Smooth muscle cell (in vitro differentiated cells): ENCODE data around the gene TCIRG1. TPM values are rescaled to one million over a fixed set of nuclear protein-coding genes. Genes with fewer than 3 reads are reported as not detected.

Experiments used
- DNase-seq: peaks from one replicate; lab custom pipeline; 2025; ENCODE audit not compliant: unreplicated experiment; lab: John Stamatoyannopoulos, UW
- H2AFZ ChIP-seq: fragments of 200-600 bp; sonication (generic); 2 replicates; pipeline ENCODE4 v1.6.0; 2016; ENCODE audit warnings: antibody characterized with exemption, low read depth, mild to moderate bottlenecking
- H3F3A ChIP-seq: fragments of 200-600 bp; sonication (generic); 2 replicates; pipeline ENCODE4 v1.6.0; 2017; ENCODE audit warnings: antibody characterized with exemption, low read depth
- H3K27ac ChIP-seq: fragments of 200-600 bp; sonication (generic); 2 replicates; pipeline ENCODE4 v1.5.1; 2016; ENCODE audit warnings: low read depth, mild to moderate bottlenecking
- H3K27me3 ChIP-seq: fragments of 200-600 bp; sonication (generic); 2 replicates; pipeline ENCODE4 v1.6.1; 2016; ENCODE audit warnings: low read depth, mild to moderate bottlenecking
- H3K36me3 ChIP-seq: fragments of 200-600 bp; sonication (generic); 2 replicates; pipeline ENCODE4 v1.5.1; 2016; ENCODE audit warnings: low read depth
- H3K4me1 ChIP-seq: fragments of 200-600 bp; sonication (generic); 2 replicates; pipeline ENCODE4 v1.5.1; 2016; ENCODE audit warnings: low read depth
- H3K4me2 ChIP-seq: fragments of 200-600 bp; sonication (generic); 2 replicates; pipeline ENCODE4 v1.6.0; 2016; ENCODE audit warnings: mild to moderate bottlenecking
- H3K4me3 ChIP-seq: fragments of 200-600 bp; sonication (generic); 2 replicates; pipeline ENCODE4 v1.5.1; 2016; ENCODE audit warnings: mild to moderate bottlenecking
- H3K79me2 ChIP-seq: fragments of 200-600 bp; sonication (generic); 2 replicates; pipeline ENCODE4 v1.6.0; 2016; ENCODE audit warnings: low read depth, mild to moderate bottlenecking
- H3K9ac ChIP-seq: fragments of 200-600 bp; sonication (generic); 2 replicates; pipeline ENCODE4 v1.6.0; 2016; ENCODE audit warnings: low read depth
- H3K9me3 ChIP-seq: fragments of 200-600 bp; sonication (generic); replicated peaks from 2 replicates; pipeline ENCODE4 v1.5.1; 2016; ENCODE audit warnings: low read depth
- H4K20me1 ChIP-seq: fragments of 200-600 bp; sonication (generic); 2 replicates; pipeline ENCODE4 v1.6.0; 2016; ENCODE audit warnings: low read depth
- CTCF ChIP-seq: fragments of 200-600 bp; sonication (generic); IDR thresholded peaks from 2 replicates; pipeline ENCODE4 v1.5.1; 2017; ENCODE audit warnings: borderline replicate concordance, mild to moderate bottlenecking, antibody characterized with exemption; ENCODE audit not compliant: insufficient read depth, poor library complexity, severe bottlenecking
- WGBS: methylation state at CpG from one replicate; pipeline ENCODE4 v1.1.7; 2016; ENCODE audit warnings: low lambda C conversion rate; 5-methylcytosine and 5-hydroxymethylcytosine counted together
- polyA plus RNA-seq: library from polyadenylated mRNA; unstranded; fragments of >200 nt; fragmentation: Nextera tagmentation; extraction: Ambion mirVana; gene quantifications from 2 replicates; pipeline ENCODE4 v1.2.1, GENCODE V29; 2016
- total RNA-seq: library from RNA; depleted of rRNA; stranded (reverse); fragments of >200 nt; gene quantifications from 2 replicates; pipeline ENCODE4 v1.2.3, GENCODE V29; 2014

The TCIRG1 gene
- total and polyA plus RNA-seq, 2 experiments from 2014 or later, result 39.7 to 59.0 TPM

- H3K4me1 ChIP-seq, result no peaks in the 10 kb centered on the region
- no peaks in the 10 kb centered on the region for H4K20me1 ChIP-seq
- no peak overlapping the region for H3K9ac ChIP-seq
- H2AFZ ChIP-seq, result no peak overlapping the region
- H3K4me3 ChIP-seq, result no peak overlapping the region
- H3K36me3 ChIP-seq, result no peaks in the 10 kb centered on the region
- no peaks in the 10 kb centered on the region for H3K27me3 ChIP-seq
- WGBS, result 97% methylated on average over 35 of the region's 35 CpGs
- H3F3A ChIP-seq, result peaks cover 10% of the 10 kb centered on the region
- H3K27ac ChIP-seq, result no peak overlapping the region
- DNase-seq, result no peak
- H3K79me2 ChIP-seq, result no peaks in the 10 kb centered on the region
- no peak for TF ChIP-seq CTCF
- H3K4me2 ChIP-seq, result no peak overlapping the region
- H3K9me3 ChIP-seq, result no peaks in the 10 kb centered on the region
Observed at GRCh38 chr11:68048681-68049508, 10.1 kb downstream of the TCIRG1 start.

- no peak for TF ChIP-seq CTCF
- 95% methylated on average over 37 of the region's 40 CpGs for WGBS
- no peak for DNase-seq
- Histone ChIP-seq H3K9me3 (no peaks in the 10 kb centered on the region), H3K9ac (no peak overlapping the region), H3K4me2 (no peak overlapping the region), H3F3A (peaks cover 10% of the 10 kb centered on the region), H3K27ac (no peak overlapping the region), H3K4me1 (no peaks in the 10 kb centered on the region), H3K79me2 (no peaks in the 10 kb centered on the region), H2AFZ (no peak overlapping the region), H3K4me3 (no peak overlapping the region), H4K20me1 (no peaks in the 10 kb centered on the region), H3K27me3 (no peaks in the 10 kb centered on the region), H3K36me3 (no peaks in the 10 kb centered on the region)
Observed at GRCh38 chr11:68049509-68050370, 10.9 kb downstream of the TCIRG1 start.

- H4K20me1 ChIP-seq, result no peaks in the 10 kb centered on the region
- DNase-seq, result no peak
- peaks cover 10% of the 10 kb centered on the region for H3F3A ChIP-seq
- no peaks in the 10 kb centered on the region for H3K79me2 ChIP-seq
- H3K9me3 ChIP-seq, result no peaks in the 10 kb centered on the region
- WGBS, result 92% methylated on average over 18 of the region's 18 CpGs
- H3K9ac ChIP-seq, result no peak overlapping the region
- H3K4me1 ChIP-seq, result no peaks in the 10 kb centered on the region
- TF ChIP-seq CTCF, result no peak
- no peak overlapping the region for H3K4me3 ChIP-seq
- no peak overlapping the region for H3K27ac ChIP-seq
- H3K36me3 ChIP-seq, result no peaks in the 10 kb centered on the region
- no peaks in the 10 kb centered on the region for H3K27me3 ChIP-seq
- no peak overlapping the region for H2AFZ ChIP-seq
- no peak overlapping the region for H3K4me2 ChIP-seq
Observed at GRCh38 chr11:68050371-68050841, 11.6 kb downstream of the TCIRG1 start.
